SH-SY5Y (cell line): Measurements from ENCODE around the gene TSSK6.

Experiments used
- GATA2 ChIP-seq: IDR thresholded peaks from 2 replicates; pipeline ENCODE4 v1.6.1; 2011; ENCODE audit warnings: mild to moderate bottlenecking, low read depth, low read length
- GATA3 ChIP-seq: IDR thresholded peaks from 2 replicates; pipeline ENCODE4 v1.6.1; 2011; ENCODE audit warnings: low read depth, mild to moderate bottlenecking, low read length, moderate library complexity

DNA sequence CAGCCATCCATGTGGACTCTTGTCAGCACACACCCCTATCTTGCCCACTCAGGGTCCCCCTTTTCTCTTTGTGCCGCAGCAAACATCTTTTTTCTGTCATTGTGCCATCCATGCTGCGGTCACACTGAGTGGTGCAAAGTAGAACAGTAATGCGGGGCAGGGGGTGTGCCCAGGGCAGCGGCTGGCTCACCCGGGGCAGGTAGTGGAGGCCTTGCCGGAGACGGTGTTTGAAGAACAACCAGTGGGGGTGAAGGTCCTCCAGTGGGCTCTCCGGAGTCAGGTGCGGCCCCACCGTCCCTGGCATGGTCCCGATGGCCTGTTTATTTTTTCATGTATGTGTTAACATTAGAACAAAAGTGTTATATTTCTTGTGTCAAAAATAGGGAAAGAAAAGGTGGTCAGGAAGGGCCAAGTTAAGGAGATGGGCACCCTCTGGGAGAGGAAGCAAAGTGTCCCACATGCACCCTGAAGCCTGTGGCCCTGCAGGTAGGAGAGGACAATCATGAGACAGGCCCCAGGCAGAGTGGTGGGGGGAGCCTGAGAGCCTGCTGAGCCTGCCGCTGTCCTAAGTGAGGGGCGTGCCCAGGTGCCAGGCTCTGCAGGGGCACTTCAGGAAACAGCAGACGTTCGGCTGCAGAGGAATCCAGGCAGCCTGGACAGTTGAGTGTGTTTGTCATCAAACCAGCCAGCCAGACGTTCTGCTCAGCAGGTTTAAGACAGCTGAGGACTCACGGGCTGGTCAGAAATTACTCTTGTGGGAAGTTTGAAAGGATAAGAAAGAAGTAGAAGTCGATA, 12.3 kb downstream of the TSSK6 start:
- no peak for TF ChIP-seq GATA2
- TF ChIP-seq GATA3: no peak
